ENCODE measurements around the gene APOBEC3G.
"Not testable (repeated sequence)": the region's sequence is repeated elsewhere in the genome, so short reads cannot be mapped to it uniquely, and the experiment has no call there.

Gene APOBEC3G

GRCh38 chr22:39068033-39068785 lies 8.9 kb upstream of the APOBEC3G start:
- DNase-seq = no peak

- DNase-seq = no peak
Measured at GRCh38 chr22:39070186-39070585, 6.9 kb upstream of the APOBEC3G start.

GRCh38 chr22:39072581-39072981 lies 4.5 kb upstream of the APOBEC3G start:
- DNase-seq = not testable (repeated sequence)

GRCh38 chr22:39073981-39074380 lies 3.1 kb upstream of the APOBEC3G start:
- no peak for DNase-seq

- not testable (repeated sequence) for DNase-seq
Measured at GRCh38 chr22:39076155-39077025, 685 bp upstream of the APOBEC3G start.

GRCh38 chr22:39077912-39078311 lies 837 bp downstream of the APOBEC3G start:
- DNase-seq = not testable (repeated sequence)

GRCh38 chr22:39078329-39078728 lies 1.3 kb downstream of the APOBEC3G start:
- no peak for DNase-seq

GRCh38 chr22:39079054-39079637 lies 2.1 kb downstream of the APOBEC3G start:
- not testable (repeated sequence) for DNase-seq

- no peak for DNase-seq
Measured at GRCh38 chr22:39080052-39080762, 3.1 kb downstream of the APOBEC3G start.

GRCh38 chr22:39081016-39081415 lies 3.9 kb downstream of the APOBEC3G start:
- no peak for DNase-seq

GRCh38 chr22:39081598-39081997 lies 4.5 kb downstream of the APOBEC3G start:
- no peak for DNase-seq

- DNase-seq = no peak
Measured at GRCh38 chr22:39083212-39084165, 6.4 kb downstream of the APOBEC3G start.

- DNase-seq = no peak
Measured at GRCh38 chr22:39084666-39085065, 7.6 kb downstream of the APOBEC3G start.

- no peak for DNase-seq
Measured at GRCh38 chr22:39087098-39087497, 10.0 kb downstream of the APOBEC3G start.

GRCh38 chr22:39087881-39088684 lies 11.0 kb downstream of the APOBEC3G start:
- no peak for DNase-seq

- no peak for DNase-seq
Measured at GRCh38 chr22:39088685-39089032, 11.6 kb downstream of the APOBEC3G start.

GRCh38 chr22:39089928-39090327 lies 12.9 kb downstream of the APOBEC3G start:
- DNase-seq = no peak

GRCh38 chr22:39090426-39091064 lies 13.5 kb downstream of the APOBEC3G start:
- no peak for DNase-seq

- DNase-seq = no peak
Measured at GRCh38 chr22:39091126-39092081, 14.3 kb downstream of the APOBEC3G start.

All from NCI-H510A (cell line).